Measurements from ENCODE around the gene FOXN3.

GRCh38 chr14:89452281-89452680, 35.2 kb upstream of the FOXN3 start:
- TF ChIP-seq REST (IDR thresholded peaks at IDR 0.05; ENCODE audit: insufficient read depth in 1 of 2, low read depth in 2 of 2, low read length in 1 of 2) = no peak
- TF ChIP-seq, protein P1, sequence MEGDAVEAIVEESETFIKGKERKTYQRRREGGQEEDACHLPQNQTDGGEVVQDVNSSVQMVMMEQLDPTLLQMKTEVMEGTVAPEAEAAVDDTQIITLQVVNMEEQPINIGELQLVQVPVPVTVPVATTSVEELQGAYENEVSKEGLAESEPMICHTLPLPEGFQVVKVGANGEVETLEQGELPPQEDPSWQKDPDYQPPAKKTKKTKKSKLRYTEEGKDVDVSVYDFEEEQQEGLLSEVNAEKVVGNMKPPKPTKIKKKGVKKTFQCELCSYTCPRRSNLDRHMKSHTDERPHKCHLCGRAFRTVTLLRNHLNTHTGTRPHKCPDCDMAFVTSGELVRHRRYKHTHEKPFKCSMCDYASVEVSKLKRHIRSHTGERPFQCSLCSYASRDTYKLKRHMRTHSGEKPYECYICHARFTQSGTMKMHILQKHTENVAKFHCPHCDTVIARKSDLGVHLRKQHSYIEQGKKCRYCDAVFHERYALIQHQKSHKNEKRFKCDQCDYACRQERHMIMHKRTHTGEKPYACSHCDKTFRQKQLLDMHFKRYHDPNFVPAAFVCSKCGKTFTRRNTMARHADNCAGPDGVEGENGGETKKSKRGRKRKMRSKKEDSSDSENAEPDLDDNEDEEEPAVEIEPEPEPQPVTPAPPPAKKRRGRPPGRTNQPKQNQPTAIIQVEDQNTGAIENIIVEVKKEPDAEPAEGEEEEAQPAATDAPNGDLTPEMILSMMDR (IDR thresholded peaks at IDR 0.05) = no peak
- no peak for TF ChIP-seq POLR2AphosphoS5 (IDR thresholded peaks at IDR 0.05; ENCODE audit: low read depth, low read length)
- no peak for TF ChIP-seq TCF7L2 (IDR thresholded peaks at IDR 0.05; ENCODE audit: low read depth, low read length)
- no peak for TF ChIP-seq SIN3A (IDR thresholded peaks at IDR 0.05; ENCODE audit: borderline replicate concordance, insufficient read depth, low read depth, low read length)
